Neural cell (in vitro differentiated cells): ENCODE data around the gene SNCAIP.

Experiments
- EP300 ChIP-seq: fragments of 450-650 bp; conservative IDR thresholded peaks from 2 replicates; pipeline ENCODE4 v1.6.1; 2014; ENCODE audit warnings: antibody characterized with exemption, mild to moderate bottlenecking, moderate library complexity; ENCODE audit not compliant: poor library complexity, severe bottlenecking
- EZH2 ChIP-seq: fragments of 200-600, 300-800 bp; shearing (Covaris generic), sonication (generic); IDR thresholded peaks from 2 replicates; pipeline ENCODE4 v1.6.1; 2014; ENCODE audit warnings: antibody characterized with exemption, low read length, borderline replicate concordance, mild to moderate bottlenecking; ENCODE audit not compliant: insufficient read depth, poor library complexity, severe bottlenecking
- MXI1 ChIP-seq: fragments of 450-650 bp; conservative IDR thresholded peaks from 2 replicates; pipeline ENCODE4 v1.6.1; 2014; ENCODE audit warnings: antibody characterized with exemption, mild to moderate bottlenecking; ENCODE audit not compliant: poor library complexity, severe bottlenecking
- POLR2AphosphoS5 ChIP-seq: IDR thresholded peaks from 2 replicates; pipeline ENCODE4 v1.6.1; 2012
- RAD21 ChIP-seq: fragments of 450-650 bp; conservative IDR thresholded peaks from 2 replicates; pipeline ENCODE4 v1.6.1; 2014; ENCODE audit warnings: antibody characterized with exemption, mild to moderate bottlenecking, moderate library complexity
- SMC3 ChIP-seq: fragments of 450-650 bp; conservative IDR thresholded peaks from 2 replicates; pipeline ENCODE4 v1.6.1; 2014; ENCODE audit warnings: antibody characterized with exemption, mild to moderate bottlenecking, moderate library complexity; ENCODE audit not compliant: poor library complexity
- TAF1 ChIP-seq: IDR thresholded peaks from 2 replicates; pipeline ENCODE4 v1.6.1; 2012; ENCODE audit warnings: low read depth
- TF ChIP-seq, protein P1 (sequence below): fragments of 450-650 bp; IDR thresholded peaks from 2 replicates; pipeline ENCODE4 v1.5.1; 2014; ENCODE audit warnings: antibody characterized with exemption, mild to moderate bottlenecking, moderate library complexity; ENCODE audit not compliant: poor library complexity, severe bottlenecking
- TF ChIP-seq, protein P2 (sequence below): IDR thresholded peaks from 2 replicates; pipeline ENCODE4 v1.6.1; 2012; ENCODE audit warnings: borderline replicate concordance

DNA sequence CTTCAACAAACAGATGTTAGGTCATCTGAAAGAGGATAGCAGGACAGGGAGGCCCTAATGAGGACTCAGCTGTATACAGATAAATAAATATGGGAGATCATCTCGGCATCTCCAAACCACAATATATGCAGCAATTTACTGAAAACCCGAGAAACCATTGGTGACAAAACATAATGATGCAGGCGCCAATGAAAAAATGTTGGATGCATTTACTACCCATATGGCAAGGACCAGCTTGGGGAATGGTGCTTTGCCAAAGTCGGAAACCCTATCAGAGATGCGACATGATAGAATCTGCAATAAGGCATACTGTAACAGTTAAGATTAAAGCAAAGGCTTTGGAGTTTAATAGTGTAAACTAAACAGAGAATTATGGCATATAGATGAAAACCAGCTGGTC lies 92.0 kb downstream of the SNCAIP start:
- TF ChIP-seq, protein P1, sequence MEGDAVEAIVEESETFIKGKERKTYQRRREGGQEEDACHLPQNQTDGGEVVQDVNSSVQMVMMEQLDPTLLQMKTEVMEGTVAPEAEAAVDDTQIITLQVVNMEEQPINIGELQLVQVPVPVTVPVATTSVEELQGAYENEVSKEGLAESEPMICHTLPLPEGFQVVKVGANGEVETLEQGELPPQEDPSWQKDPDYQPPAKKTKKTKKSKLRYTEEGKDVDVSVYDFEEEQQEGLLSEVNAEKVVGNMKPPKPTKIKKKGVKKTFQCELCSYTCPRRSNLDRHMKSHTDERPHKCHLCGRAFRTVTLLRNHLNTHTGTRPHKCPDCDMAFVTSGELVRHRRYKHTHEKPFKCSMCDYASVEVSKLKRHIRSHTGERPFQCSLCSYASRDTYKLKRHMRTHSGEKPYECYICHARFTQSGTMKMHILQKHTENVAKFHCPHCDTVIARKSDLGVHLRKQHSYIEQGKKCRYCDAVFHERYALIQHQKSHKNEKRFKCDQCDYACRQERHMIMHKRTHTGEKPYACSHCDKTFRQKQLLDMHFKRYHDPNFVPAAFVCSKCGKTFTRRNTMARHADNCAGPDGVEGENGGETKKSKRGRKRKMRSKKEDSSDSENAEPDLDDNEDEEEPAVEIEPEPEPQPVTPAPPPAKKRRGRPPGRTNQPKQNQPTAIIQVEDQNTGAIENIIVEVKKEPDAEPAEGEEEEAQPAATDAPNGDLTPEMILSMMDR: no peak
- no peak for TF ChIP-seq EZH2
- TF ChIP-seq EP300: no peak
- no peak for TF ChIP-seq SMC3
- TF ChIP-seq, protein P2, sequence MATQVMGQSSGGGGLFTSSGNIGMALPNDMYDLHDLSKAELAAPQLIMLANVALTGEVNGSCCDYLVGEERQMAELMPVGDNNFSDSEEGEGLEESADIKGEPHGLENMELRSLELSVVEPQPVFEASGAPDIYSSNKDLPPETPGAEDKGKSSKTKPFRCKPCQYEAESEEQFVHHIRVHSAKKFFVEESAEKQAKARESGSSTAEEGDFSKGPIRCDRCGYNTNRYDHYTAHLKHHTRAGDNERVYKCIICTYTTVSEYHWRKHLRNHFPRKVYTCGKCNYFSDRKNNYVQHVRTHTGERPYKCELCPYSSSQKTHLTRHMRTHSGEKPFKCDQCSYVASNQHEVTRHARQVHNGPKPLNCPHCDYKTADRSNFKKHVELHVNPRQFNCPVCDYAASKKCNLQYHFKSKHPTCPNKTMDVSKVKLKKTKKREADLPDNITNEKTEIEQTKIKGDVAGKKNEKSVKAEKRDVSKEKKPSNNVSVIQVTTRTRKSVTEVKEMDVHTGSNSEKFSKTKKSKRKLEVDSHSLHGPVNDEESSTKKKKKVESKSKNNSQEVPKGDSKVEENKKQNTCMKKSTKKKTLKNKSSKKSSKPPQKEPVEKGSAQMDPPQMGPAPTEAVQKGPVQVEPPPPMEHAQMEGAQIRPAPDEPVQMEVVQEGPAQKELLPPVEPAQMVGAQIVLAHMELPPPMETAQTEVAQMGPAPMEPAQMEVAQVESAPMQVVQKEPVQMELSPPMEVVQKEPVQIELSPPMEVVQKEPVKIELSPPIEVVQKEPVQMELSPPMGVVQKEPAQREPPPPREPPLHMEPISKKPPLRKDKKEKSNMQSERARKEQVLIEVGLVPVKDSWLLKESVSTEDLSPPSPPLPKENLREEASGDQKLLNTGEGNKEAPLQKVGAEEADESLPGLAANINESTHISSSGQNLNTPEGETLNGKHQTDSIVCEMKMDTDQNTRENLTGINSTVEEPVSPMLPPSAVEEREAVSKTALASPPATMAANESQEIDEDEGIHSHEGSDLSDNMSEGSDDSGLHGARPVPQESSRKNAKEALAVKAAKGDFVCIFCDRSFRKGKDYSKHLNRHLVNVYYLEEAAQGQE: no peak
- no peak for TF ChIP-seq RAD21
- TF ChIP-seq TAF1: no peak
- no peak for TF ChIP-seq POLR2AphosphoS5
- TF ChIP-seq MXI1: no peak
